Measurements from ENCODE around the gene PKNOX2. TPM values are rescaled to one million over a fixed set of nuclear protein-coding genes. Genes with fewer than 3 reads are reported as not detected.

PKNOX2 gene
- total RNA-seq, 6 experiments from 2014 or later: 0.10 TPM; not detected in 5

GRCh38 chr11:125412177-125412496, 247.6 kb downstream of the PKNOX2 start:
- Mint-ChIP-seq H3K4me3 (no peak overlapping the region), H3K36me3 (ENCODE audit: low read depth) (no peaks in the 10 kb centered on the region), H3K4me1 (ENCODE audit: low read depth) (no peaks in the 10 kb centered on the region), H3K9me3 (no peaks in the 10 kb centered on the region), H3K27me3 (ENCODE audit: insufficient read depth) (peaks cover 35% of the 10 kb centered on the region), H3K27ac (no peak overlapping the region)
- no peak for DNase-seq
- TF ChIP-seq CTCF (IDR thresholded peaks at IDR 0.05): no peak

GRCh38 chr11:125412509-125412908, 248.0 kb downstream of the PKNOX2 start:
- H3K4me1 Mint-ChIP-seq (ENCODE audit: low read depth): no peaks in the 10 kb centered on the region
- no peaks in the 10 kb centered on the region for H3K36me3 Mint-ChIP-seq (ENCODE audit: low read depth)
- H3K27ac Mint-ChIP-seq: no peak overlapping the region
- no peak overlapping the region for H3K4me3 Mint-ChIP-seq
- no peak for DNase-seq
- no peaks in the 10 kb centered on the region for H3K9me3 Mint-ChIP-seq
- TF ChIP-seq CTCF (IDR thresholded peaks at IDR 0.05): no peak
- H3K27me3 Mint-ChIP-seq (ENCODE audit: insufficient read depth): peaks cover 32% of the 10 kb centered on the region

- Mint-ChIP-seq H3K27me3 (ENCODE audit: insufficient read depth) (peaks cover 32% of the 10 kb centered on the region), H3K36me3 (ENCODE audit: low read depth) (no peaks in the 10 kb centered on the region), H3K9me3 (no peaks in the 10 kb centered on the region), H3K27ac (no peak overlapping the region), H3K4me3 (no peak overlapping the region), H3K4me1 (ENCODE audit: low read depth) (no peaks in the 10 kb centered on the region)
- TF ChIP-seq CTCF (IDR thresholded peaks at IDR 0.05): no peak
- DNase-seq: no peak
Observed at GRCh38 chr11:125413226-125413625, 248.7 kb downstream of the PKNOX2 start.

GRCh38 chr11:125414121-125414520, 249.6 kb downstream of the PKNOX2 start:
- DNase-seq: no peak

GRCh38 chr11:125416981-125417935, 252.7 kb downstream of the PKNOX2 start:
- H3K4me3 Mint-ChIP-seq: no peak overlapping the region
- DNase-seq: no peak
- no peak overlapping the region for H3K27ac Mint-ChIP-seq
- TF ChIP-seq CTCF (IDR thresholded peaks at IDR 0.05): no peak
- H3K4me1 Mint-ChIP-seq (ENCODE audit: low read depth): no peaks in the 10 kb centered on the region
- peaks cover 38% of the 10 kb centered on the region for H3K27me3 Mint-ChIP-seq (ENCODE audit: insufficient read depth)
- H3K36me3 Mint-ChIP-seq (ENCODE audit: low read depth): no peaks in the 10 kb centered on the region
- H3K9me3 Mint-ChIP-seq: no peaks in the 10 kb centered on the region

More at GRCh38 chr11:125414121-125414520, 249.6 kb downstream of the PKNOX2 start:
- H3K4me1 Mint-ChIP-seq (ENCODE audit: low read depth): no peaks in the 10 kb centered on the region
- no peak overlapping the region for H3K27ac Mint-ChIP-seq
- H3K27me3 Mint-ChIP-seq (ENCODE audit: insufficient read depth): peaks cover 37% of the 10 kb centered on the region
- no peak overlapping the region for H3K4me3 Mint-ChIP-seq
- TF ChIP-seq CTCF (IDR thresholded peaks at IDR 0.05): no peak
- no peaks in the 10 kb centered on the region for H3K36me3 Mint-ChIP-seq (ENCODE audit: low read depth)
- H3K9me3 Mint-ChIP-seq: no peaks in the 10 kb centered on the region

Data from HFFc6 (cell line).